Measurements from ENCODE around the gene DARS1. TPM values are rescaled to one million over a fixed set of nuclear protein-coding genes. Genes with fewer than 3 reads are reported as not detected.
A peak's percentile ranks its signal among the peaks of the same experiment; 100 is the strongest.

DARS1 gene
- total and polyA plus RNA-seq, 2 of the 13 experiments (the other 11 are each of a cell fraction or from before 2014, with no cell fraction given): 149 to 230 TPM

DNA sequence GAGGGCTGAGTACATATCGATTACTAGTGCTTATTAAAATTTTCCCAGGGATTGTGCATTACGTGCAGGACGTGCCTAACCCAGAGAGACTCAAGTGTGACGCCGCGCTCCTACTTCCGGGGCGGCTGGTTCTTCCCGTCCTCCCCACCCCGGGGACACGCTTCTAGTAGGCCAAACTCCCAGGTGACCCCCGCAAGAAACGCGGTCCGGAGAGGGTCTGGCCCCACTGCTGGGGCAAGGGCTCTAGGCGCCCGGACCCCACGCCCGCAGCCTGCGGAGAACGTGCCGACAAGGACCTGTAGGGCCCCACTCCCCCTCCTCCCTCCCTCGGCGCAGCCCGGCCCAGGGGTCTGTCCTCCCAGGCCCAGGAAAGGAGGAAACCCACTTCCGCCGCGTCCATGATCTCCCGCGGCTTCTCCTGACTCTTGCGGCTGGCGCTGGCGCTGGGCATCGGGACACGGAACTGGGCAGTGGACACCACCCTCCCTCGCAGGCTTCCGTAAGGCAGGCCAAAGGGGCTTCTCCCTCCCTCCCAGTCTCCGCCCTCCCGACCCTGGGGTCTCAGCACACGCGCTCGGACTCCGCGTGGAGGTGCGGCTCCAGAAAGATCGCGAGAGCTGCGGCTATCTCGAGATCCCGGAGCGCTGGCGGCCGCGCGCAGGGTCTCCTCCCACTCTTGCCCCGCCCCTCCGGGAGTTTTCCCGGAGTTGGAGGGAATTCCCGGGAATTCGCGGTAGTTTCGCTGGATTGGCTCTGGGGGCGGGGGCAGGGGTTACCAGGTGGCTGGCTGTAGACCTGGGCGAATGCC lies at the start of gene DARS1 (continued):
- 0 out of 2 replicates have a peak, but pooled peaks have one; percentile 33 for TF ChIP-seq ZNF318 (CRISPR knock-in tag; IDR thresholded peaks at IDR 0.05)
- TF ChIP-seq, protein P1, sequence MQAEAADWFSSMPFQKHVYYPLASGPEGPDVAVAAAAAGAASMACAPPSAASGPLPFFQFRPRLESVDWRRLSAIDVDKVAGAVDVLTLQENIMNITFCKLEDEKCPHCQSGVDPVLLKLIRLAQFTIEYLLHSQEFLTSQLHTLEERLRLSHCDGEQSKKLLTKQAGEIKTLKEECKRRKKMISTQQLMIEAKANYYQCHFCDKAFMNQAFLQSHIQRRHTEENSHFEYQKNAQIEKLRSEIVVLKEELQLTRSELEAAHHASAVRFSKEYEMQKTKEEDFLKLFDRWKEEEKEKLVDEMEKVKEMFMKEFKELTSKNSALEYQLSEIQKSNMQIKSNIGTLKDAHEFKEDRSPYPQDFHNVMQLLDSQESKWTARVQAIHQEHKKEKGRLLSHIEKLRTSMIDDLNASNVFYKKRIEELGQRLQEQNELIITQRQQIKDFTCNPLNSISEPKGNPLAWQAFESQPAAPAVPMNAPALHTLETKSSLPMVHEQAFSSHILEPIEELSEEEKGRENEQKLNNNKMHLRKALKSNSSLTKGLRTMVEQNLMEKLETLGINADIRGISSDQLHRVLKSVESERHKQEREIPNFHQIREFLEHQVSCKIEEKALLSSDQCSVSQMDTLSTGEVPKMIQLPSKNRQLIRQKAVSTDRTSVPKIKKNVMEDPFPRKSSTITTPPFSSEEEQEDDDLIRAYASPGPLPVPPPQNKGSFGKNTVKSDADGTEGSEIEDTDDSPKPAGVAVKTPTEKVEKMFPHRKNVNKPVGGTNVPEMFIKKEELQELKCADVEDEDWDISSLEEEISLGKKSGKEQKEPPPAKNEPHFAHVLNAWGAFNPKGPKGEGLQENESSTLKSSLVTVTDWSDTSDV (CRISPR knock-in tag; IDR thresholded peaks at IDR 0.05): 0 out of 2 replicates have a peak, but pooled peaks have one; percentile 46
- no peak for TF ChIP-seq SUZ12 (IDR thresholded peaks at IDR 0.05; ENCODE audit: low read depth, low read length)
- TF ChIP-seq ZNF607 (CRISPR knock-in tag; IDR thresholded peaks at IDR 0.05; ENCODE audit: borderline replicate concordance): peak; percentile 98
- TF ChIP-seq FOXA3 (CRISPR knock-in tag; IDR thresholded peaks at IDR 0.05): peak; percentile 57; the same call in 1 of the 2 replicates
- TF ChIP-seq U2AF1 (optimal IDR thresholded peaks at IDR 0.05; ENCODE audit: low read depth, low read length): peak; percentile 57
- peak; percentile 98 for TF ChIP-seq HOXA5 (CRISPR knock-in tag; IDR thresholded peaks at IDR 0.05)
- no peak for TF ChIP-seq ZNF432 (CRISPR knock-in tag; IDR thresholded peaks at IDR 0.05; ENCODE audit: borderline replicate concordance)
- TF ChIP-seq WIZ (CRISPR knock-in tag; IDR thresholded peaks at IDR 0.05): peak; percentile 25; the same call in 1 of the 2 replicates
- TF ChIP-seq ESRRA (CRISPR knock-in tag; IDR thresholded peaks at IDR 0.05; ENCODE audit: low read depth): no peak; the same call in 1 of the 2 replicates
- TF ChIP-seq ZFY (CRISPR knock-in tag; IDR thresholded peaks at IDR 0.05): peak; percentile 98
- peak; percentile 99 for TF ChIP-seq ZNF350 (CRISPR knock-in tag; IDR thresholded peaks at IDR 0.05; ENCODE audit: borderline replicate concordance, low read depth)
- peak; percentile 88 for TF ChIP-seq KMT2A (CRISPR knock-in tag; IDR thresholded peaks at IDR 0.05)
- TF ChIP-seq ZNF280D (CRISPR knock-in tag; IDR thresholded peaks at IDR 0.05): no peak
